NCI-H187 treated with DMSO at 0.1 percent for 48 hours (cell line): Measurements from ENCODE around the gene SLC12A2.

Experiments
- DNase-seq: peaks from one replicate; lab custom pipeline; 2025; lab: John Stamatoyannopoulos, UW

Gene SLC12A2

GRCh38 chr5:128228008-128228407 is 144.4 kb downstream of the SLC12A2 start:
- no peak for DNase-seq

GRCh38 chr5:128228521-128228920 is 145.0 kb downstream of the SLC12A2 start:
- DNase-seq = no peak

- DNase-seq = no peak
These were observed 151.5 kb downstream of the SLC12A2 start for GRCh38 chr5:128234928-128235641.

- DNase-seq = no peak
These were observed 152.8 kb downstream of the SLC12A2 start for GRCh38 chr5:128236334-128236733.

GRCh38 chr5:128237000-128237399 is 153.4 kb downstream of the SLC12A2 start:
- no peak for DNase-seq

- peak; percentile 21 for DNase-seq
These were observed 154.0 kb downstream of the SLC12A2 start for GRCh38 chr5:128237546-128237945.
